ENCODE results near the gene TXNDC16. TPM values are rescaled to one million over a fixed set of nuclear protein-coding genes. Genes with fewer than 3 reads are reported as not detected.

The TXNDC16 gene
- total RNA-seq, 2 donors from 2014 or later: 14.0 to 37.1 TPM

DNA sequence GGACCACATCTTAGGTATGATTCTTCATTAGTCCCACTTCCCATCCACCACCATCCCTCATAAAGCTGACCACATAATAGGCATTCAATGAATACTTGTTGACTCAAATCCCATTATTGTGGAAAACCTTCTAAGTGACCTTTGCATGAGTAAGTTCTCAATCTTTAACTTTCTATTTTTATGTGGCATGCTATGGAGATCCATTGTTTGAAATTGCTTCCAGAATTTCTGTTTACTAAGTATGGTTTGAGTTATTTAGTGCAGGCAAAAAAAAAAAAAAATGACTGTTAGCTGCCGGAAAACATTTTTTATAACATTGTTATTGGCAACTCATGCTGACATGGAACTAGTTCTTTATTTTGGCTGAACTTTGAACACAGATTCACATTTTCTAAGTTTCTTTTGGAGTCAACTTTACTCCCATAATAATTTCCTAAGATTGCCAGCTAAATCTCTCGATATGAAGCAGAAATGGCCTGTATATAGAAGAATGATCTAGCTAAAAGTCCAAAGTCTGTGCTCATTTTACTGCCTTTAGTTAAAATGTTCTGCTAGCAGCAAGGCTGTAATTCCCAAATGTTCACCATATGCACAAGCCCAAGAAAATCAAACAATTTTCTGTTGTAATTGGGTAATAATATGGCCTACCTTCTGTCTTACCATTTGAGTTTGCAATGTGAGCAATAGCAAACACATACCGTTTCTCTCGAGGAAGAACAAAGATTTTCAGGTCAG is 160.3 kb downstream of the TXNDC16 start:
- no peak for DNase-seq (ENCODE audit: low spot score)
- no peak overlapping the region for H3K27ac ChIP-seq
- no peaks in the 10 kb centered on the region for H3K27me3 ChIP-seq (replicated peaks; ENCODE audit: insufficient read depth)
- WGBS: 53% methylated on average over 4 of the region's 4 CpGs
- intact Hi-C loops (cut with DNase I): no loop called here
- TF ChIP-seq POLR2AphosphoS5 (IDR thresholded peaks at IDR 0.05) (no peak), POLR2A (IDR thresholded peaks at IDR 0.05) (no peak)
- TF ChIP-seq, protein P1, sequence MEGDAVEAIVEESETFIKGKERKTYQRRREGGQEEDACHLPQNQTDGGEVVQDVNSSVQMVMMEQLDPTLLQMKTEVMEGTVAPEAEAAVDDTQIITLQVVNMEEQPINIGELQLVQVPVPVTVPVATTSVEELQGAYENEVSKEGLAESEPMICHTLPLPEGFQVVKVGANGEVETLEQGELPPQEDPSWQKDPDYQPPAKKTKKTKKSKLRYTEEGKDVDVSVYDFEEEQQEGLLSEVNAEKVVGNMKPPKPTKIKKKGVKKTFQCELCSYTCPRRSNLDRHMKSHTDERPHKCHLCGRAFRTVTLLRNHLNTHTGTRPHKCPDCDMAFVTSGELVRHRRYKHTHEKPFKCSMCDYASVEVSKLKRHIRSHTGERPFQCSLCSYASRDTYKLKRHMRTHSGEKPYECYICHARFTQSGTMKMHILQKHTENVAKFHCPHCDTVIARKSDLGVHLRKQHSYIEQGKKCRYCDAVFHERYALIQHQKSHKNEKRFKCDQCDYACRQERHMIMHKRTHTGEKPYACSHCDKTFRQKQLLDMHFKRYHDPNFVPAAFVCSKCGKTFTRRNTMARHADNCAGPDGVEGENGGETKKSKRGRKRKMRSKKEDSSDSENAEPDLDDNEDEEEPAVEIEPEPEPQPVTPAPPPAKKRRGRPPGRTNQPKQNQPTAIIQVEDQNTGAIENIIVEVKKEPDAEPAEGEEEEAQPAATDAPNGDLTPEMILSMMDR (IDR thresholded peaks at IDR 0.05): no peak
- no peaks in the 10 kb centered on the region for H3K36me3 ChIP-seq
- no peaks in the 10 kb centered on the region for H3K4me1 ChIP-seq (replicated peaks)
- no peak overlapping the region for H3K4me3 ChIP-seq
- H3K9me3 ChIP-seq: no peaks in the 10 kb centered on the region

Other genes starting within 250 kb of the TXNDC16 start
- gene PTGER2, start 238.2 kb downstream of the TXNDC16 start, total RNA-seq: 1 to 10 TPM; 5.4 to 8.9 TPM
- gene GPR137C, start 331 bp upstream of the TXNDC16 start, total RNA-seq: 1 to 10 TPM in 1 of 2 donors, under 1 TPM in 1; 0.09 to 5.3 TPM
- 10 to 100 TPM; 18.5 to 35.8 TPM for gene ERO1A, start 143.1 kb upstream of the TXNDC16 start, total RNA-seq
- 10 to 100 TPM; 73.3 to 87.3 TPM for gene PSMC6, start 154.7 kb upstream of the TXNDC16 start, total RNA-seq
- 10 to 100 TPM; 12.8 to 16.6 TPM for gene STYX, start 177.7 kb upstream of the TXNDC16 start, total RNA-seq
- gene GNPNAT1, start 239.1 kb upstream of the TXNDC16 start, total RNA-seq: 10 to 100 TPM; 26.2 to 41.4 TPM

Data from prostate gland (tissue), 2 donors.